ENCODE results near the gene PAPOLB. TPM values are rescaled to one million over a fixed set of nuclear protein-coding genes. Genes with fewer than 3 reads are reported as not detected.

The PAPOLB gene
- total and polyA plus RNA-seq, 2 of the 8 experiments (the other 6 are each of a cell fraction or from before 2014, with no cell fraction given), result 0.02 to 0.15 TPM

GRCh38 chr7:4876586-4876985 lies 14.8 kb upstream of the PAPOLB start:
- Histone ChIP-seq H3K27ac (ENCODE audit: low read depth, low read length) (no peak overlapping the region), H2BK12ac (ENCODE audit: low read depth, low read length) (no peak overlapping the region), H2AK5ac (ENCODE audit: low read depth, low read length) (no peak overlapping the region), H3K4me3 (ENCODE audit: extremely low read depth in 1 of 4, insufficient read depth in 2 of 4, low read depth in 3 of 4, low read length in 4 of 4) (no peak overlapping the region), H3K36me3 (ENCODE audit: control insufficient read depth in 2 of 4, insufficient read depth in 4 of 4, low read length in 3 of 4) (no peaks in the 10 kb centered on the region; a peak in 1 of 8 replicates), H4K8ac (ENCODE audit: extremely low read depth, insufficient read depth, low read length) (no peak overlapping the region), H3K9ac (replicated peaks in 1 of 4; ENCODE audit: extremely low read depth in 1 of 4, low read depth in 3 of 4, low read length in 3 of 4) (no peak overlapping the region; a peak in 1 of 7 replicates), H2AFZ (ENCODE audit: low read length) (no peak overlapping the region), H3K27me3 (replicated peaks in 1 of 4; ENCODE audit: control insufficient read depth in 3 of 4, extremely low read depth in 1 of 4, insufficient read depth in 3 of 4, low read length in 3 of 4) (no peaks in the 10 kb centered on the region), H3K4ac (replicated peaks; ENCODE audit: insufficient read length, low read depth, low read length) (no peak overlapping the region), H3K4me1 (replicated peaks in 1 of 4; ENCODE audit: control insufficient read depth in 3 of 4, insufficient read depth in 4 of 4, low read length in 3 of 4) (peaks cover 0 to 7% (median 3%) of the 10 kb centered on the region in 4 experiments; a peak in 2 of 7 replicates), H3K23ac (ENCODE audit: insufficient read length) (no peak overlapping the region), H4K20me1 (replicated peaks in 1 of 2; ENCODE audit: control insufficient read depth in 1 of 2, insufficient read depth in 2 of 2, low read length in 2 of 2) (no peaks in the 10 kb centered on the region), H2BK20ac (ENCODE audit: low read length) (no peak overlapping the region), H3K79me1 (ENCODE audit: low read depth, low read length) (no peaks in the 10 kb centered on the region), H4K91ac (replicated peaks; ENCODE audit: insufficient read length, low read length) (no peak overlapping the region), H3K23me2 (ENCODE audit: low read depth, low read length) (no peaks in the 10 kb centered on the region), H3K9me3 (ENCODE audit: insufficient read depth in 2 of 2, low read depth in 1 of 2, low read length in 1 of 2) (no peaks in the 10 kb centered on the region), H3K56ac (replicated peaks; ENCODE audit: insufficient read length, low read depth, low read length) (no peak overlapping the region), H2BK5ac (ENCODE audit: low read depth, low read length) (no peak overlapping the region), H4K5ac (ENCODE audit: insufficient read length, low read depth, low read length) (no peak overlapping the region), H3K79me2 (ENCODE audit: control insufficient read depth in 1 of 2, insufficient read depth in 2 of 2, low read length in 2 of 2) (no peaks in the 10 kb centered on the region), H3K18ac (ENCODE audit: extremely low read depth, low read length) (no peak overlapping the region), H2BK120ac (replicated peaks; ENCODE audit: low read depth, low read length) (no peak overlapping the region), H2BK15ac (ENCODE audit: low read length) (no peak overlapping the region), H3K14ac (ENCODE audit: insufficient read length) (no peak overlapping the region), H3K4me2 (ENCODE audit: insufficient read depth in 1 of 2, low read depth in 2 of 2, low read length in 2 of 2) (no peak overlapping the region)
- FAIRE-seq, result no peak
- 93% methylated on average over 18 of the region's 18 CpGs; no CpG with 5 or more reads in 1 of the 2 experiments for WGBS, 2 experiments (ENCODE audit: extremely low coverage in 1 of 2, insufficient coverage in 1 of 2, insufficient read length in 1 of 2, insufficient replicate concordance in 2 of 2, low coverage in 1 of 2, low lambda C conversion rate in 2 of 2, missing lambda C conversion rate in 1 of 2)
- DNase-seq (ENCODE audit: low read depth in 1 of 2, low spot score in 2 of 2), result no peak
- ChIA-PET CTCF (ENCODE audit: partially characterized antibody) (no interaction called here), POLR2A (ENCODE audit: partially characterized antibody) (no interaction called here)
- TF ChIP-seq FOSL1 (IDR thresholded peaks at IDR 0.05; ENCODE audit: insufficient read depth, low read depth, low read length), result no peak
- no peak for TF ChIP-seq SIX5 (IDR thresholded peaks at IDR 0.05; ENCODE audit: low read depth, low read length)
- no peak for TF ChIP-seq CTBP2 (IDR thresholded peaks at IDR 0.05; ENCODE audit: borderline replicate concordance, insufficient read depth, insufficient read length, low read length)
- TF ChIP-seq POLR2AphosphoS5 (IDR thresholded peaks at IDR 0.05; ENCODE audit: low read depth, low read length), result no peak
- TF ChIP-seq, protein P1, sequence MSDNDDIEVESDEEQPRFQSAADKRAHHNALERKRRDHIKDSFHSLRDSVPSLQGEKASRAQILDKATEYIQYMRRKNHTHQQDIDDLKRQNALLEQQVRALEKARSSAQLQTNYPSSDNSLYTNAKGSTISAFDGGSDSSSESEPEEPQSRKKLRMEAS (IDR thresholded peaks at IDR 0.05), result no peak
- no peak for TF ChIP-seq EZH2 (IDR thresholded peaks at IDR 0.05; ENCODE audit: low read depth, low read length, severe bottlenecking)
- TF ChIP-seq POU5F1 (IDR thresholded peaks at IDR 0.05; ENCODE audit: low read depth, low read length), result no peak
- no peak for TF ChIP-seq ZNF274 (IDR thresholded peaks at IDR 0.05; ENCODE audit: borderline replicate concordance, extremely low read depth, low read length)
- no peak for TF ChIP-seq TEAD4 (IDR thresholded peaks at IDR 0.05; ENCODE audit: low read depth, low read length)

Measured in H1 (cell line).